ENCODE results near the gene COL27A1.

Gene COL27A1

DNA sequence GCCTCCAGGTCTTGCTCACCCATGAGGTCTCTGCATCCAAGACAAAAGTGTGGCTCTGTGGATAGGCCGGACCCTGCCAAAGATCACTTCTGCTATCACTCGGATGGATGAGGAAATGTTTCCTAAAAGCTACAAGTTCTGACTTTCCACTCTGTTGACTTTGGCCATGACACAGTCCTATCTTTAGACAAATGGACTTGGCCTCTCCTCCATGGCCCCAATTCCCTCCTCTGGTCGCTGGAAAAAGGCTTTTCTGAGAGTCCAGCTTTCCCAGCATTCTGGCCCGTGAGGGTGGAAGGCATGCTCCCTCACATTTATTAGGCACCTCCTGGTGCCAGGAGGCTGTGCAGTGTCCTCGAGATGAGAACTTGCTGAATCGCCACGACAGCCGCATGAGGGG lies 83.1 kb downstream of the COL27A1 start:
- Histone ChIP-seq H3K9me3 (replicated peaks in 1 of 11) (no peaks in the 10 kb centered on the region), H3K27me3 (no peaks in the 10 kb centered on the region), H4K20me1 (peaks cover 0 to 20% (median 0%) of the 10 kb centered on the region in 11 experiments; a peak in 6 of 22 replicates), H3K36me3 (peaks cover 0 to 46% (median 35%) of the 10 kb centered on the region in 11 experiments; a peak in 21 of 22 replicates), H3K27ac (no peak overlapping the region; a peak in 1 of 22 replicates), H3K9ac (no peak overlapping the region), H3K4me3 (no peak overlapping the region), H3K4me2 (peak overlapping the region in 2 of 11 experiments; percentile 30; a peak in 1 of 22 replicates), H3K4me1 (peaks cover 9 to 31% (median 17%) of the 10 kb centered on the region in 10 experiments)
- TF ChIP-seq Cebpa-rat (IDR thresholded peaks at IDR 0.05): no peak

DNA sequence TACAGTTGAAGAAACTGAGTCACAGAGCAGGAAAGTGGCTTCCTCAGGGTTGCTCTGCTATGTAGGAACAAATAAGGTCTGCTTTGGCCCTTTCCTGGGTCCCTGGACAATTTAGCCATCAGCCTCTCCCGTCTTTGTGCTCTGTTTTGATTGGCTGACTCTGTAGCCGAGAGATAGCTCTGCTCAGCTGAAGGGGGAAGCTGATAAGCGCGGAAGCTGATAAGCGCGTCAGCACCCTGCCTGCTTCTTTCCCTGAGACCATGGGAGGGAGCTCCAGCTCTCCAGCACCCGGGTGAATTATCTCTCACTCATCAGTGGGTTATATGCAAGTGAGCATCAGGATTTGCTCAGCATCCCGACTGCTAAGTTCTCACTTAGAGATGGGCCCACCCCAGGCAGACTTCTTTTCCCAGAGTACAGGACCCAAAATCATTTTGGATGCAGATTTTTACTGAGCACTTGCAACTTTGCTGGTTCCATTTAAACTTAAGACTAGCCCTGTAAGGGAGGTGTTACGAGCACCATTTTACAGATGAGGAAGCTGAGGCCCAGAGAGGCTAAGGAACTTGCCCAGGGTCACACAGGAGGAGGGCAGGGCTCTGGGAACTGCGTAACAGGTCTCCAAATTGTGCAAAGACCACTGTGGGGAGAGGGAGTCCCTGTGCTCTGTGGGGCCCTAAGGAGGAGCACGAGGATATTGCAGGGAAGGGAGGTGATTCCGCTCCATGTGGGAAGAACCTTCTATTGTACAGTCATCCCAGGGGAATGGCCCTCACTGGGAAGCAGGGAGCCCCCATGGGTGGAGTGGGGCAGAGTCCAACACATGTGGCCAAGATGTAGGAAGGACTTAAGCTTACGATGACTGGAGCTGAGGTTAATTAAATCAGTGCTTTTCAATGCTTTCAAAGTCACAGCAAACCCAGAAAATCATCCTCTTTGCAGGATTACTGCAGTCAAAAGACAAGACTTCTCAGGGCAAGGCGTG lies 83.8 kb downstream of the COL27A1 start:
- Histone ChIP-seq H3K27ac (no peak overlapping the region; a peak in 1 of 22 replicates), H3K27me3 (no peaks in the 10 kb centered on the region), H3K4me2 (peak overlapping the region in 2 of 11 experiments; percentile 30; a peak in 1 of 22 replicates), H3K9me3 (replicated peaks in 1 of 11) (no peaks in the 10 kb centered on the region), H3K9ac (no peak overlapping the region), H3K4me3 (no peak overlapping the region), H3K4me1 (peaks cover 9 to 31% (median 16%) of the 10 kb centered on the region in 10 experiments), H3K36me3 (peaks cover 0 to 53% (median 38%) of the 10 kb centered on the region in 11 experiments; a peak in 21 of 22 replicates), H4K20me1 (peaks cover 0 to 20% (median 0%) of the 10 kb centered on the region in 11 experiments; a peak in 6 of 22 replicates)
- TF ChIP-seq Cebpa-rat (IDR thresholded peaks at IDR 0.05): no peak

DNA sequence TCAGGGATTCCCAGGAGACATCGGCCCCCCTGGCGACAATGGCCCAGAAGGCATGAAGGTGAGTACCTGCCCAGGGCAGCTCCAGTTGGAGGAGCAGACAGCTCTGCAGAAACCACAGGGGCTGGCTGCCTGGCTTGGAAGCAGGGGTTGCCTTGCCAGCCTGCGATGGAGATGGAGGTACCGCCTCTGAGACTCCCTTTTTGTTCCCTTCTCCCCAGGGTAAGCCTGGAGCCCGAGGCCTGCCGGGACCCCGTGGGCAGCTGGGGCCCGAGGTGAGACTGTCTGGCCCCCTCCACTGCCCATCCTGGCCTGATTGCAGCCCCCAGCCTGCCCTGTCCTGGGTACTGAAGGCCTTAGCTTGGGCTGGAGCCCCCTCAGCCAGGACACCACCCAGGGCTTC lies 84.9 kb downstream of the COL27A1 start:
- TF ChIP-seq Cebpa-rat (IDR thresholded peaks at IDR 0.05): no peak

DNA sequence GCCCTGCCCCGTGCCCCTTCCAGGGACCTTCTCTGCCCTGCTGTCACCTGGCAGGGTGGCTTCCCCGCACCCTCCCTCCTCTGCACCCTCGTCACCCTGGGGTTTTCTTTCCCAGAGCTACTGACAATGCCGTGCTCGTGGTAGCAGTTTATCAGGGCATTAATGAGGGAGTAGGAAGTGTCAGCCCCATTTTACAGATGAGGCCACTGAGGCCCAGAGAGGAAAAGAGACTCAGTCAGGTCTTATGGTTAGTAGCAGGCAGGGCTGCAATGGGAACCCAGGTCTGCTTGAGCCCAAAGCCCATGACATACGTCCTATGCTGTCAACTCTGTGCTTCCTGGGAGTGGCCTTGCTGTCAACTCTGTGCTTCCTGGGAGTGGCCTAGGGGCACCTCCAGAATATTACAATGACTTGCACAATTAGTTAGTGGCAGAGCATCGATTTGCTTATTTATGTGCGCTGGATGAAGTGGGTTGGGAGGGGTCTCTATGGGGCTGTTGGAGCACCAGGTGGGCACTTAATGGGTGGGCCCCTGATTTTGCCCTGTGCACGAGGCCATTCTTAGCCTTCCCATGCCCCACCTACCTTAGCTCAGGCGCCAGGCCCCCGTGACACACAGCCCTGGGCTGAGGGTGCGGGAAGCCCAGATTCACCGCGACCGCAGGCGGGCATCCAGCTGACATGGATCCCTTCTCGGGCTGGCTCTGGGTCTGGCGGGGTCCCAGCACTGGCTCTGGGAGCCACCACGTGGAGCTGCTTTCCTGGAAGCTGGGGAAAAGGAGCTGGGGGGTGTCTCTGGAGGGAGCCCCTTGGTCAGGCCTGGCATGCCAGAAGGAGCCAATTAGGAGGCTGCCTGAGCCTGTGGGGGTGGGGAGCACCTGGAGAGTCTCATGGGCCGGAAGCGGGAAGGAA lies 85.6 kb downstream of the COL27A1 start:
- Histone ChIP-seq H4K20me1 (peaks cover 0 to 20% (median 0%) of the 10 kb centered on the region in 11 experiments; a peak in 6 of 22 replicates), H3K4me3 (no peak overlapping the region), H3K27ac (peak overlapping the region in 1 of 11 experiments; percentile 21; a peak in 1 of 22 replicates), H3K4me1 (peaks cover 0 to 19% (median 5%) of the 10 kb centered on the region in 10 experiments; a peak in 9 of 20 replicates), H3K9me3 (replicated peaks in 1 of 11) (no peaks in the 10 kb centered on the region), H3K4me2 (no peak overlapping the region), H3K9ac (no peak overlapping the region), H3K27me3 (no peaks in the 10 kb centered on the region), H3K36me3 (peaks cover 14 to 70% (median 47%) of the 10 kb centered on the region in 11 experiments)
- TF ChIP-seq Cebpa-rat (IDR thresholded peaks at IDR 0.05): no peak

More for the DNA sequence above, 84.9 kb downstream of the COL27A1 start:
- peaks cover 0 to 20% (median 0%) of the 10 kb centered on the region in 11 experiments; a peak in 6 of 22 replicates for H4K20me1 ChIP-seq
- peaks cover under 1 to 20% (median 5%) of the 10 kb centered on the region in 10 experiments; a peak in 16 of 20 replicates for H3K4me1 ChIP-seq
- H3K36me3 ChIP-seq: peaks cover 7 to 63% (median 41%) of the 10 kb centered on the region in 11 experiments; a peak in 21 of 22 replicates
- no peaks in the 10 kb centered on the region for H3K9me3 ChIP-seq (replicated peaks in 1 of 11)
- no peak overlapping the region for H3K4me3 ChIP-seq
- no peaks in the 10 kb centered on the region for H3K27me3 ChIP-seq
- no peak overlapping the region for H3K9ac ChIP-seq
- no peak overlapping the region for H3K4me2 ChIP-seq
- H3K27ac ChIP-seq: 0 out of 22 replicates have a peak overlapping the region, but pooled peaks of 1 of the 11 experiments have one; percentile 18

DNA sequence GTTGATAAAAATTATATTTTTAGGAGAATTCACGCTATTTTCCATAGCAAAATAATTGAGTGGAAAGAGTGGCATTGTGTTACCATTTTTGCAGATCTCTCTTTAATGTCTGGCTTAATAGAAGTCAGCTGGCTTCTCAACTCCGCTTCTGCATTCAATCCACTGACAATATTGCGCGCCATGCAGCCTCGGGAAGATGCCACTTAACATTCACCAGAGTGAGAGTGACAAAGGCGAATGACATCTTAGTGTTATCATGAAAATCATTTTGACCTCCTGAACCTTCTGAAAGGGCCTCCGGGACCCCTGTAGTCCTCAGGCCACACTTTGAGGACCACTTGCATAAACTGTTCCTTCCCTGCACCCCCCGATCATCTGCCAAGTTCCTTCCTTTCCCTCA lies 87.5 kb downstream of the COL27A1 start:
- Histone ChIP-seq H3K9me3 (replicated peaks in 1 of 11) (no peaks in the 10 kb centered on the region), H3K27ac (no peak overlapping the region), H3K4me2 (no peak overlapping the region), H3K36me3 (peaks cover 29 to 85% (median 63%) of the 10 kb centered on the region in 11 experiments), H3K4me1 (peaks cover 0 to 19% (median 5%) of the 10 kb centered on the region in 10 experiments; a peak in 9 of 20 replicates), H3K27me3 (no peaks in the 10 kb centered on the region), H4K20me1 (peaks cover 0 to 14% (median 0%) of the 10 kb centered on the region in 11 experiments; a peak in 4 of 22 replicates), H3K4me3 (no peak overlapping the region), H3K9ac (no peak overlapping the region)
- no peak for TF ChIP-seq Cebpa-rat (IDR thresholded peaks at IDR 0.05)

DNA sequence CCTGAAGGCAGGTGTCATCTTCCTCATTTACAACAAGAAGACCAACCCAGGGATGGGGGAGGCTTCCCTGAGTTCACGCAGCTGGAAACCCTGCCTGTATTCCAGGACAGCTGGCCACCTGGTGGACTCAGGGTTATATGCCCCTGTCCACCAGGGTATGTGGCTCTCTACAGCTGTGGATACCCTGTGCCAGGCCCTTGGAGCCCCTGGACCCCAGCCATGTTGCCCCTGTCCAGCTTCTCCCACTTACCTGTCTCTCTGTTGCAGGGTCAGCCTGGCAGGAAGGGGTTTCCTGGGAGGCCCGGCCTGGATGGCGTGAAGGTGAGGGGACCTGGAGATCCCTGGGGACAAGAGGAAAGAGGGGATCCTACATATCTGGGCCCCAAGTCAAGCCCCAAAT lies 87.9 kb downstream of the COL27A1 start:
- Histone ChIP-seq H3K27ac (no peak overlapping the region), H3K9ac (no peak overlapping the region), H3K4me2 (no peak overlapping the region), H4K20me1 (peaks cover 0 to 14% (median 0%) of the 10 kb centered on the region in 11 experiments; a peak in 4 of 22 replicates), H3K27me3 (no peaks in the 10 kb centered on the region), H3K36me3 (peaks cover 33 to 89% (median 67%) of the 10 kb centered on the region in 11 experiments), H3K4me1 (peaks cover 0 to 18% (median 5%) of the 10 kb centered on the region in 10 experiments; a peak in 8 of 20 replicates), H3K9me3 (replicated peaks in 1 of 11) (no peaks in the 10 kb centered on the region), H3K4me3 (no peak overlapping the region)
- no peak for TF ChIP-seq Cebpa-rat (IDR thresholded peaks at IDR 0.05)

DNA sequence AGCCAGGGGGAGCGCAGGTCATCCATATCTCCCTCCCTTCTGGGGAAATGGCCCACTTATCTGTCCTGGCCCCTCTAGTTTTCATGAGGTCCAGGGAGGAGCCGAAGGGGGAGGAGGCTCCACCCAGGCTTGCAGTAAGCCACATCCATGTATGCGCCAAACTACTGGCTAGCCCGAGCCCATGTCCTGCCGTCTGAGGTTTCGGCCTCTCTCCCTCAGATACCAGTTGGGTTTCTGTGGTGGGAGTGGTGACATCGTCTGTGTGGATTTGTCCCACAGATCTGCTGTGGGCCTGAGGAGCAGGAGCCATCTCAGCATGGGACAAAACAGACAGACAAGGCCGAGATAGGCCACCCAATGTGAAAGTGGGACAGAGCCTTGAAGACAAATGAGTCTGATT lies 89.2 kb downstream of the COL27A1 start:
- Histone ChIP-seq H3K27ac (no peak overlapping the region), H3K9ac (no peak overlapping the region), H3K36me3 (peaks cover 33 to 98% (median 79%) of the 10 kb centered on the region in 11 experiments), H3K4me3 (no peak overlapping the region), H3K4me2 (no peak overlapping the region), H3K27me3 (no peaks in the 10 kb centered on the region), H3K9me3 (replicated peaks in 1 of 11) (no peaks in the 10 kb centered on the region), H3K4me1 (peaks cover 0 to 11% (median 0%) of the 10 kb centered on the region in 10 experiments; a peak in 1 of 20 replicates), H4K20me1 (peaks cover 0 to 9% (median 0%) of the 10 kb centered on the region in 11 experiments; a peak in 4 of 22 replicates)
- TF ChIP-seq Cebpa-rat (IDR thresholded peaks at IDR 0.05): no peak

DNA sequence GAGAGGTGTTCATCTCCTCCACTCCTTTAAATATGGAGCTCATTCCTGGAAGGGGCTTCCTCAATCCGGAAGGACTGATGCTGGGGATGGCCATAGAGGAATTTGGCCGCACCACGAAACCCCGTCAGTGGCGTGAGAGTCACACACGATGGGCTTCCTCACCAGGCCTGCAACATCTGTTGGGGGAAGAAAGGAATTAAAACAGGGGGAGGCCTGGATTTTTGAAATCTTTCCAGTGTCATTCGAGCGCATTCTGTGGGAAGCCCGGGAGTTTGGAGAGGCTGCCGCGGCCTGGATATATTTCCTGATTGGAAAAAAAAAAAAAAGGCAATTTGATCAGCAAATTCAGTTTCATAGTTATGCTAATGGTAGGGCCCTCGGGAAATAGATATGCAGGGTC lies 91.2 kb downstream of the COL27A1 start:
- no peak for TF ChIP-seq Cebpa-rat (IDR thresholded peaks at IDR 0.05)
- no peak overlapping the region for H3K4me2 ChIP-seq
- H4K20me1 ChIP-seq: no peaks in the 10 kb centered on the region; a peak in 2 of 22 replicates
- H3K9me3 ChIP-seq (replicated peaks in 1 of 11): no peaks in the 10 kb centered on the region
- H3K36me3 ChIP-seq: peaks cover 33 to 95% (median 74%) of the 10 kb centered on the region in 11 experiments
- no peak overlapping the region; a peak in 1 of 22 replicates for H3K9ac ChIP-seq
- H3K4me3 ChIP-seq: no peak overlapping the region
- H3K27me3 ChIP-seq: no peaks in the 10 kb centered on the region
- no peak overlapping the region for H3K27ac ChIP-seq
- no peaks in the 10 kb centered on the region for H3K4me1 ChIP-seq

Data from BLaER1 treated with 17β-estradiol and CSF1 and Interleukin-3, amounts not matched to agents 10 nM and 100 nM (cell line).